Endothelial cell of umbilical vein (primary cell): ENCODE results near the gene ROPN1B. TPM values are rescaled to one million over a fixed set of nuclear protein-coding genes. Genes with fewer than 3 reads are reported as not detected.

Source experiments
- BruUV-seq: library from RNA; stranded (reverse); fragments of 400-500 nt; replicated peaks from 2 replicates; lab custom pipeline; 2021; lab: Mats Ljungman, UMichigan
- CTCF ChIA-PET: fragments of 300-600, 350-600 bp; sonication (Branson Sonifier 250); formaldehyde crosslinking; loops from one replicate; lab custom pipeline; 2021; ENCODE audit warnings: antibody characterized with exemption, inconsistent platforms; lab: Charles Lee
- POLR2A ChIA-PET: fragments of 300-600, 350-600 bp; sonication (Branson Sonifier 250); formaldehyde crosslinking; loops from one replicate; lab custom pipeline; 2021; ENCODE audit warnings: antibody characterized with exemption, inconsistent platforms; lab: Charles Lee
- DNase-seq: peaks from one replicate; pipeline ENCODE4 v3.0.0-alpha.2; 2011; ENCODE audit warnings: low read depth, low spot score
- FAIRE-seq: peaks from 2 replicates; lab custom pipeline; 2011; peaks lifted over from hg19 to GRCh38; lab: Jason Lieb, UNC
- H2AFZ ChIP-seq: 2 replicates; pipeline ENCODE4 v1.6.0; 2012; ENCODE audit warnings: low read depth, low read length, control low read depth, inconsistent platforms
- H3K27ac ChIP-seq: 2 replicates; pipeline ENCODE4 v1.5.1; 2011; ENCODE audit warnings: low read depth, mild to moderate bottlenecking, control low read depth, low read length, moderate library complexity; ENCODE audit not compliant: insufficient read depth
- H3K27me3 ChIP-seq, 2 experiments: 2 replicates each; pipeline versions ENCODE4 v1.6.0 to v1.6.1; 2011; ENCODE audit warnings: low read length in 2 of 2, mixed read lengths in 1 of 2; ENCODE audit not compliant: control insufficient read depth in 2 of 2, insufficient read depth in 2 of 2
- H3K36me3 ChIP-seq, 2 experiments: 2 replicates in 1 of 2; 3 replicates in 1 of 2; pipeline ENCODE4 v1.5.1; 2011; ENCODE audit warnings: low read length in 2 of 2, mild to moderate bottlenecking in 1 of 2, moderate library complexity in 1 of 2; ENCODE audit not compliant: control insufficient read depth in 2 of 2, insufficient read depth in 2 of 2; ENCODE audit errors: extremely low read depth in 1 of 2
- H3K4me1 ChIP-seq: 3 replicates; pipeline ENCODE4 v1.5.1; 2011; ENCODE audit warnings: mild to moderate bottlenecking, low read length; ENCODE audit not compliant: control insufficient read depth, insufficient read depth; ENCODE audit errors: extremely low read depth
- H3K4me2 ChIP-seq: 2 replicates; pipeline ENCODE4 v1.6.1; 2011; ENCODE audit warnings: low read length, control low read depth, mixed read lengths; ENCODE audit not compliant: insufficient read depth
- H3K4me3 ChIP-seq, 3 experiments: fragments of 200-600 bp in 1 of 3; sonication (generic), shearing (Covaris generic) in 1 of 3; replicated peaks in 1 of 3; 2 replicates each; pipeline ENCODE4 v1.5.1; 2011 to 2016; ENCODE audit warnings: control low read depth in 3 of 3, low read length in 3 of 3, mild to moderate bottlenecking in 2 of 3, inconsistent platforms in 1 of 3, low read depth in 1 of 3, moderate library complexity in 1 of 3; ENCODE audit not compliant: insufficient read depth in 1 of 3
- H3K79me2 ChIP-seq: 2 replicates; pipeline ENCODE4 v1.6.0; 2012; ENCODE audit warnings: low read length, inconsistent platforms; ENCODE audit not compliant: control insufficient read depth, insufficient read depth
- H3K9ac ChIP-seq: replicated peaks from 2 replicates; pipeline ENCODE3; 2011; ENCODE audit warnings: low read length, control low read depth; ENCODE audit not compliant: insufficient read depth; ENCODE audit errors: extremely low read depth
- H3K9me1 ChIP-seq: replicated peaks from 3 replicates; pipeline ENCODE4 v1.6.0; 2011; ENCODE audit warnings: mild to moderate bottlenecking, low read length; ENCODE audit not compliant: control insufficient read depth, insufficient read depth; ENCODE audit errors: extremely low read depth
- H3K9me3 ChIP-seq: replicated peaks from 2 replicates; pipeline ENCODE4 v1.5.1; 2012; ENCODE audit warnings: low read length, inconsistent platforms; ENCODE audit not compliant: control insufficient read depth, insufficient read depth
- H4K20me1 ChIP-seq: replicated peaks from 2 replicates; pipeline ENCODE3; 2011; ENCODE audit warnings: mild to moderate bottlenecking, low read length; ENCODE audit not compliant: control insufficient read depth, insufficient read depth; ENCODE audit errors: extremely low read depth
- CTCF ChIP-seq, 2 donors: IDR thresholded peaks; 1 replicate in 1 of 2; 2 replicates in 1 of 2; pipeline ENCODE4 v1.5.1; 2011; ENCODE audit warnings: low read length in 2 of 2, mild to moderate bottlenecking in 2 of 2, moderate library complexity in 2 of 2, control low read depth in 1 of 2, inconsistent platforms in 1 of 2, low read depth in 1 of 2; ENCODE audit not compliant: insufficient read depth in 1 of 2; ENCODE audit errors: extremely low read depth in 1 of 2
- EZH2 ChIP-seq: IDR thresholded peaks from 2 replicates; pipeline ENCODE4 v1.6.1; 2012; ENCODE audit warnings: borderline replicate concordance, low read depth, mild to moderate bottlenecking, moderate library complexity, low read length, inconsistent platforms; ENCODE audit not compliant: severe bottlenecking
- FOS ChIP-seq: IDR thresholded peaks from 2 replicates; pipeline ENCODE4 v1.6.1; 2011; ENCODE audit warnings: mild to moderate bottlenecking, low read length, moderate library complexity, borderline replicate concordance; ENCODE audit not compliant: insufficient read depth
- GATA2 ChIP-seq: IDR thresholded peaks from 2 replicates; pipeline ENCODE4 v1.7.0; 2011; ENCODE audit warnings: low read depth, mild to moderate bottlenecking, moderate library complexity, mixed read lengths, low read length; ENCODE audit not compliant: insufficient read length, insufficient read depth
- JUN ChIP-seq: IDR thresholded peaks from 2 replicates; pipeline ENCODE4 v1.6.1; 2011; ENCODE audit warnings: borderline replicate concordance, low read depth; ENCODE audit not compliant: insufficient read length, insufficient read depth
- MAX ChIP-seq: IDR thresholded peaks from 2 replicates; pipeline ENCODE4 v1.6.1; 2011; ENCODE audit not compliant: insufficient read depth, insufficient read length
- MYC ChIP-seq: IDR thresholded peaks from one replicate; pipeline ENCODE4 v1.6.1; 2011; ENCODE audit warnings: mild to moderate bottlenecking, low read depth, low read length
- POLR2A ChIP-seq: IDR thresholded peaks from 2 replicates; pipeline ENCODE4 v1.6.1; 2012; ENCODE audit warnings: low read depth, mild to moderate bottlenecking, control low read depth, low read length
- POLR2AphosphoS5 ChIP-seq: IDR thresholded peaks from 2 replicates; pipeline ENCODE4 v1.6.1; 2012; ENCODE audit warnings: low read depth, mild to moderate bottlenecking, control low read depth, low read length, moderate library complexity; ENCODE audit not compliant: insufficient read depth
- dilution Hi-C: fragments of 300-500 bp; cut with MboI; formaldehyde crosslinking; loops from one replicate; pipeline ENCODE4 v1.15.0; 2019; ENCODE audit warnings: low sequenced_read_pairs; ENCODE audit not compliant: extremely low pct_ligation_motif_present
- intact Hi-C: fragments of 100-400 bp; cut with micrococcal nuclease; formaldehyde crosslinking; loops from one replicate; pipeline ENCODE4 v1.10.0; 2022
- polyA plus RNA-seq, 4 experiments: library from polyadenylated mRNA; depleted of rRNA in 3 of 4; stranded (reverse) in 3 of 4; unstranded in 1 of 4; fragments of >200 nt; gene quantifications; 2 replicates each; pipeline versions ENCODE4 v1.2.1 to v1.2.3, GENCODE V29; 2011 to 2012; ENCODE audit warnings: missing spikeins in 1 of 4
- total RNA-seq: library from RNA; stranded (reverse); gene quantifications from 2 replicates; pipeline ENCODE4 v1.2.3, GENCODE V29; 2021

Gene ROPN1B
- total and polyA plus RNA-seq, 2 donors (not counting 3 experiments of a cell fraction or from before 2014, with no cell fraction given): not detected

- no peaks in the 10 kb centered on the region for H3K27me3 ChIP-seq
- H4K20me1 ChIP-seq: no peaks in the 10 kb centered on the region
- H3K9me3 ChIP-seq: no peaks in the 10 kb centered on the region
- H3K9me1 ChIP-seq: no peaks in the 10 kb centered on the region
- no peak for FAIRE-seq
- no TSS peak for BruUV-seq
- CTCF ChIA-PET: no interaction called here
- H3K4me2 ChIP-seq: no peak overlapping the region
- dilution Hi-C loops (no loop called here), intact Hi-C loops (no loop called here)
- POLR2A ChIA-PET: no interaction called here
- no peak overlapping the region for H3K9ac ChIP-seq
- no peak overlapping the region for H2AFZ ChIP-seq
- H3K4me1 ChIP-seq: no peaks in the 10 kb centered on the region
- no peaks in the 10 kb centered on the region for H3K79me2 ChIP-seq
- H3K36me3 ChIP-seq: peaks cover 0 to 7% of the 10 kb centered on the region in 2 experiments
- no peak overlapping the region for H3K27ac ChIP-seq
- H3K4me3 ChIP-seq: no peak overlapping the region
- TF ChIP-seq CTCF (IDR thresholded peaks at IDR 0.05; ENCODE audit: extremely low read depth in 1 of 2, insufficient read depth in 1 of 2, low read depth in 1 of 2, low read length in 2 of 2) (no peak), FOS (no peak), POLR2AphosphoS5 (no peak), JUN (no peak), POLR2A (no peak), MYC (no peak), GATA2 (no peak), MAX (no peak), EZH2 (no peak)
- DNase-seq: no peak
Observed at GRCh38 chr3:126021224-126021623, 52.2 kb downstream of the ROPN1B start.
